ENCODE measurements around the gene KRT81.
A peak's percentile ranks its signal among the peaks of the same experiment; 100 is the strongest.
"Not testable (repeated sequence)": the region's sequence is repeated elsewhere in the genome, so short reads cannot be mapped to it uniquely, and the experiment has no call there.

KRT81 gene

GRCh38 chr12:52296572-52297215, 5.4 kb upstream of the KRT81 start:
- no peak for FAIRE-seq
- TF ChIP-seq POLR2A (IDR thresholded peaks at IDR 0.05; ENCODE audit: low read depth, low read length) = no peak

DNA sequence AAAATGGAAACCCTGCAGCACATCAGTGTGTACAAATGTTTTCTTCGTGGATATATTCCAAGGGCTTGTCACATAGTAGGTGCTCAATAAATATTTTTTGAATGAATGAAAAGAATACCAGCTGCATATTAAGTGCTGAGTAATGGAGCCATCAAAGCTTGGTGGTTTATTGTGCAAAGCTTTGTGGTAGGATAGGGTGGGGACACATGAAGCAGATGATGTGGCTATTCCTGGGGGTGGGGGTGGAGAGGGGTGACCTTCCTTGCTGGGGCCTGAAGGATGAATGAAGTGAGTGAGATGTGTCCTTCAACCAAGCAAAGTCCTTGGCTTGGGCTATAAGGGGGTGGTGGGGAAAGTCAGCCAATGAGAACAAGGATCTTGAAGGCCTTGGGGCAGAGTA, 4.3 kb upstream of the KRT81 start:
- FAIRE-seq (no peak), DNase-seq (ENCODE audit: insufficient read length, low spot score) (no peak)
- no peak for TF ChIP-seq POLR2A (IDR thresholded peaks at IDR 0.05; ENCODE audit: low read depth, low read length)

More at GRCh38 chr12:52296572-52297215, 5.4 kb upstream of the KRT81 start:
- DNase-seq (ENCODE audit: insufficient read length, low spot score) = no peak

- TF ChIP-seq POLR2A (IDR thresholded peaks at IDR 0.05; ENCODE audit: low read depth, low read length) = no peak
- FAIRE-seq = no peak
- no peak for DNase-seq (ENCODE audit: insufficient read length, low spot score)
Observed at GRCh38 chr12:52294803-52295202, 3.5 kb upstream of the KRT81 start.

- DNase-seq (ENCODE audit: insufficient read length, low spot score) = no peak
- FAIRE-seq = no peak
- no peak for TF ChIP-seq POLR2A (IDR thresholded peaks at IDR 0.05; ENCODE audit: low read depth, low read length)
Observed at GRCh38 chr12:52293926-52294325, 2.6 kb upstream of the KRT81 start.

DNA sequence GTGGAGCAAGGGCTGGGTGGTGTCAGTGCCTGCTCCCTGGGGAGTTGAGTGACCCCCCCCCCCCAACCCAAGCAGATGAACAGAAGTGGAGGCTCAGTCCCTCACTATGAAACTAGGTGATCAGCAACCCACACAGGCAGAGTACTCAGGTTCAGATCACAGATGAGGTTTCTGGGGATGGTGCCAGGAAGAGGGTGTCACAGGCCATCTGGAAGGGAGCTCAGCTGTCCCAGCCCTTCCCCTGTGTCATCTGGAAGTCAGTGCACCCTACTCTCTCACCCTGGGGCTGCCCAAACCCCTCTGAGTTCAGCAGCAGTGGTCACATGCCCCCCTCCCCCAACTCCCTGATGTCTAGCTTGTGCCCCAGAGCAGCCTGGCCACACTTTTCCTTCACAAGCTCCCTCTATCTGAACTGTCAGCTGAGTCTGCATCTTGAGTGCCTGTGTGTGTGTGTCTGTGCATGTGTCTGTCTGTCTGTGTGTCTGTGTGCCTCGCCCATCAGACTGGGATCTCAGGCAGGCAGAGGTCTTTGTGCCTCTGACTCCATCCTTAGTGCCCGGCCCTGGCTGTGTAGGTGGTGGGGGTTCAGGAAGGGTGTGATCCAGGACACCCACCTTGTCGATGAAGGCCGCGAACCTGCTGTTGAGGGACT, 725 bp downstream of the KRT81 start:
- FAIRE-seq; DNase-seq (ENCODE audit: insufficient read length, low spot score): not testable (repeated sequence)

DNA sequence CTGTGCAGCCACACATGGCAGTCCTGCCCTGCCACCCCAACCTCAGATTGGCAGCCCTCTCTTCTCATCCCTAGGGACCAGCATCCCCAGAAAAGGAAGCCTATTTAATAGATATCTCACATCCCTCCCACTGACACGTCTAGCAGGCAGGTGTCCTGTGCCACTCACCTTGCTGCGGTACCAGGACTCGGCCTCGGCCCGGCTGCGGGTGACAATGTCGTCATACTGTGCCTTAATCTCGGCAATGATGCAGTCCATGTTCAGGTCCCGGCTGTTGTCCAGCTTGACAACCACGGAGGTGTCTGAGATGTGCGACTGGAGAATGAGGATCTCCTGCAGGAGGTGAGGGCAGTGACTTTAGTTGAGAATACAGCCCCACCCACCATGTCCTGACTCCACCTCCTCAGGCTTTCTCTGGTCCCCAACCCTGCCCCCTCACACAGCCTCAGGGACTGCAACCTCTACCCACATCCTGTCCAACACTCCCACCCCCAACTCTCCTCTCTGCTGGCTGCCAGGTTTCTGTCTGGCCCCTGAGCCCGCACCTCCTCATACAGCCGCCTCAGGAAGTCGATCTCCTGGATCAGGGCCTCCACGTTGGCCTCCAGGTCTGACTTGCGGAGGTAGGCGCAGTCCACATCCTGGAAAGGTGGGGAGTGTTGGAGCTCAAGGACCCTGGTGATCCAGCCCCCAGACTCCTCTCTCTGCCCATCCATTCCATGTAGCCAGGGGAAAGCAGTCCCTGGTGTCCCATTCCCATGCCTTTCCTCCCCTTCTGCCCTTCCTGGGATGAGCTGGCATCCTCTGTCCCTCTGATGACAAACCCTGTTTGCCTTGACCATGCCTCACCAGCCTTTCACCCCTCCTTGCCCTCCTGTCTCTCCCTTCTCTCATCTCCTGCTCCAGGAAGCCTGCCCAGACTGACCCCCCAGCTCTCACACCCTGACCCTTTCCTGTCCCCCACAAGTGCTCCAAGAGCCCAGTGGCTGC, 3.2 kb downstream of the KRT81 start:
- DNase-seq (ENCODE audit: insufficient read length, low spot score); FAIRE-seq: not testable (repeated sequence)

DNA sequence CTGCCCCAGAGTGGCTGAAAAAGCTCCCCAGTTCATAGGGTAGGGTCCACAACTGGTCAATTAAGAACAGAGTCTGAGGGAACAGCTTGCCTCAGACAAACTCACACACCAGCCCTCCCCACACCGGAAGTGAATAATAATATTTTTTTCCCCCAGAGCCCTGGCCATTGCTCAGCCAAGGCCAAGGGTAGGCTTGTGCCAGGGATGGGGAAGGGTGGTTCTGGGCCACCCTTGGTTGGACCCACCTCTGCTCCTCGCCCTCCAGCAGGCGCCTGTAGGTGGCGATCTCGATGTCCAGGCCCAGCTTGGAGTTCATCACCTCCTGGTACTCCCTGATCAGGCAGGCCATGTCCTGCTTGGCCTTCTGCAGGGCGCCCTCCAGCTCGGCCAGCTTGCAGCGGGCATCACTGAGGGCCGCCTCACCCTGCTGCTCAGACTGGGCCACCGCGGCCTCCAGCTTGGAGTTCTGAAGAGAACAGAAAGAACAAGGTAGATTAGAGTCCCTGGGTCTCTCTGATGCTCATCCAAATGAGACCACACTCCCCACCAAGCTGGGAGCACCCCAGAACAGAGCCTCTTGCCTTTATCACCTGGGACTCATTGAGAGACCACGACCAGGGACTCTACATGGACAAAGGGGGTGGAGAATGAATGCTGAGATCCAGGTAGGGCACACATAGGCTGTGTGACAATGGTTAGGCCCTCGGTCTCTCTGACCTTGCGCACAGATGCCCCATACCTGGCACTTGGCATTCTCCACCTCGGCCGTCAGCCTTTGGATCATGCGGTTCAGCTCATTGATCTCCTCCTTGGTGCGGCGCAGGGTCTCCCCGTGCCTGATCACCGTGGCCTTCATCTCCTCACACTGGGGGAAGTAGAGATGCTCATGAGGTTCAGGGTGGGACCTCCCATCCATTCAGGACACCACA, 4.2 kb downstream of the KRT81 start:
- FAIRE-seq; DNase-seq (ENCODE audit: insufficient read length, low spot score): not testable (repeated sequence)

- no peak for TF ChIP-seq POLR2A (IDR thresholded peaks at IDR 0.05; ENCODE audit: low read depth, low read length)
- no peak for FAIRE-seq
- no peak for DNase-seq (ENCODE audit: insufficient read length, low spot score)
Observed at GRCh38 chr12:52285851-52286530, 5.3 kb downstream of the KRT81 start.

GRCh38 chr12:52285172-52285745, 6.1 kb downstream of the KRT81 start:
- DNase-seq (ENCODE audit: insufficient read length, low spot score) (peak; percentile 69), FAIRE-seq (no peak)

DNA sequence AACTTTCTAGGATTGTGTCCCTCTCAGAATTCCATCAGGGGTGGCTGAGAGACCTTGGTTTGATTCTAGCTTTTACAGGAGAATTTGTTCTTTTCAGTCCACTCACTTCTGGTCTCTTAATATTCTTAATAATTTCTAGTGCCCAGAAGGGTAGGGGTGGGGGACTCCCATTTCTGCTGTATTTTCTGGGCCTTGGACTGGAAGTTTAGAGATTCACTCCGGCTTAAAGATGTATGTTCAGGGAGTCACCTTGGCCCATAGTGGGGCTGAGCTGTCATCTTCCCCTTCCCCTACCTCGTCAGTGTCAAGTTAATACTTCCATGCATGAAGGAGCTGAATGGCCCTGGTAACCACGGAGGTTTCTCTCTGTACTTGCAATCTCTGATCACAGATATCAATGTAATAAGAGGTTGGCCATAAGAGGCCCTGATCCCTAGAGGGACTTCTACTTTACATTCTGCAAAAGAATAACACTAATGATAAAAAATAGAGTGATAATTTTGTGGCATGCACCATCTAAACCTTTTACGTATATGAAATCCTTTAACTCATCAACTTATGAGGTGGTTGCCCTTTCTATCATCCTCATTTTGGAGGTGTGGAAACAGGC, 6.7 kb downstream of the KRT81 start:
- TF ChIP-seq POLR2A (IDR thresholded peaks at IDR 0.05; ENCODE audit: low read depth, low read length) = no peak
- no peak for DNase-seq (ENCODE audit: insufficient read length, low spot score)
- FAIRE-seq = no peak

More at GRCh38 chr12:52285172-52285745, 6.1 kb downstream of the KRT81 start:
- TF ChIP-seq POLR2A (IDR thresholded peaks at IDR 0.05; ENCODE audit: low read depth, low read length) = no peak

DNA sequence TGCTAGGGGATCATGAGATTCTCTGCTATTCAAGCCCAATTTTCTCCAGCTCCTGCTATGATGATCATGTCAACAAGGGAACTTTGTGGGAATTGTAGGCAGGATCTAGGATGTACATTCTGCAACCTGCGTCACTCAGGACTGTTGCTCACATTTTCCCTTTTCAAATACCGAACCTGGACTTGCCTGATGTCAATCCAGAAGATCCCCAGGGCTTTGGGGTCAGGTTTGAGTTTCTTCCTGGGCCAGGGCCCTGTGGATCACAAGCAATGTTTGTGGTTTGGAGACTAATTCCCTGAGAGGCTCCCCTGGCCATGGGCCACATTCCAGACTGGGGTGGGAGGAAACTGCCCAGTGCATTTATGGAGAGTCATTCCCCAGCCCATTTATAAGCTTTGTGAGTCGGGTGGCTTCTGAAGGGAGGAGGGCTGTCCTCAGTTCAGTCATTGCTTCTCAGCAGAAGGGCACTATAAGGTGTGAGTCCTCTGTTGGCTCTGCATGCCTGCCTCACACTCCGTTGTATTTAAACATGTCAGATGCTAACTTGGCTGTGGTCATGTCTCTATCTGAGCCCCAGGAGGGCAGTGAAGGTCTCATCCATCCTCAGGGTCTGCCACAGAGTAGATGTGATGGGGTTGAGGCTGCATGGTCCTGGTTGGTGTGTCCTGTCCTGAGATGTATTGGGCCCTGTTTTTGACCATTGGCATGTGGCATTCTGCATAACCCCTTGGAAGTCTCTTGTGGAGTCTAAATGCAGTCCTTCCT, 10.4 kb downstream of the KRT81 start:
- DNase-seq (ENCODE audit: insufficient read length, low spot score) (peak; percentile 89), FAIRE-seq (peak; percentile 68)
- TF ChIP-seq POLR2A (IDR thresholded peaks at IDR 0.05; ENCODE audit: low read depth, low read length) = 0 out of 2 replicates have a peak, but pooled peaks have one; percentile 10
